HG03103 (cell line): Measurements from ENCODE around the gene HCAR3.
"Not testable (repeated sequence)": the region's sequence is repeated elsewhere in the genome, so short reads cannot be mapped to it uniquely, and the experiment has no call there.

Experiments used
- ATAC-seq: cut with Tn5 transposase; IDR thresholded peaks from one replicate; pipeline ENCODE4 v1.9.1; 2021; ENCODE audit warnings: low read depth; ENCODE audit not compliant: unreplicated experiment

HCAR3 gene

DNA sequence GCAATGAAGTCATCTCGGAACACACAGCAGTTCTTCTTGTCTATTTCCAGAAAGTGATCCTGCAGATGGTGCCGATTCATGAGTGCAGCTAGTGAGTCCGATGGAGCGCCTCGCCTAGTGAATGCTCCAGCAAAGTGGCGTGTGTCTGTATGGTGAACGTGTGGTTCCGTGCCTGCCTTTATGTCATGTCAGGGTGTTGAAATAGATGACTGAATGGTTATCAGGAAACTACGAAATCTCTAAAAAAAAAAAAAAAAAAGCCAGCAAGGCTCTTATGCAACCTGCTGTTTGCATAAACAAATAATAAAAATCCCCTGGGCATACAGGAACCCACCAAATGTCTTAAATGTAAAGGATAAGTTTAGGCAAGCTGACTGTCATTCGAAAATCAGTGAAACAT, at the start of gene HCAR3:
HCAR3 (minus strand) TSS at position 154 of the 400 bp plus-strand sequence; CDS start at position 80, 74 bp downstream.
- not testable (repeated sequence) for ATAC-seq

DNA sequence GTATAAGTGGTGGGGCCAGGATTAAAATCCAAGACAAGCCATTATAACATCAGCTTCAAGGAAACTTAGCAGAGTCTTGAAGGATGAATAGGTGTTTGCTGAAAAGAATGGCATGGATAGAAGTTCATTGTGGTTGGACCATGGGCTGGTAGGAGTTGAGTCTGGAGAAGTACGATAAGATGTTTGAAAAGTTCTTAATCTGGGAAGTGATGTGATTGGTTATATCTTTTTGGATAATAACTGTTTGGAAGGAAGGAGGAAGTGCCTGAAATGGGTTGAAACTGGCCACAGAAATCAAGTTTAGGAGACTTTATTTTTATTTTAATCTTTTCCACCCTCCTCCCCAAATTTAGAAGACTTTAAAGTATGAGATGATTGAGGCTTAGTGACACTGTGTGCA, 41.0 kb upstream of the HCAR3 start:
- no peak for ATAC-seq

DNA sequence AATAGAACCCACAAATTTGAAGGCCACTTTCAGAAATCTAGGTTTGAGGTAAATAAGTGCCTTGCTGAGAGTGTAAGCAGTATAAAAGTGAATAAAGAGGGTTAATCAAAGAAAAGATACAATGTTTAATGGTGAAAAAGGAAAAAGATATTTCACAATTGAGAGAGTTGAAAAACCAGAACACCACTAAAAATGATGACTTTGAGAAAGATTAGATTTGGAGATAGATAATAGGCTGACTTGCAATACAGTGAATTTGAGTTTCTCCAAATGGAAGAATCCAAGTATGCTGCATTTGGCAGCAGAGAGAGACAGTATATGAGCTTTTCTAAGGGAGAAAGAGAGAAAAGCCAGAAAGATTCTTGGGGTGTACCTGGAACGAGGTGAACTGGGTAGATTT, 38.2 kb upstream of the HCAR3 start:
- ATAC-seq = no peak

DNA sequence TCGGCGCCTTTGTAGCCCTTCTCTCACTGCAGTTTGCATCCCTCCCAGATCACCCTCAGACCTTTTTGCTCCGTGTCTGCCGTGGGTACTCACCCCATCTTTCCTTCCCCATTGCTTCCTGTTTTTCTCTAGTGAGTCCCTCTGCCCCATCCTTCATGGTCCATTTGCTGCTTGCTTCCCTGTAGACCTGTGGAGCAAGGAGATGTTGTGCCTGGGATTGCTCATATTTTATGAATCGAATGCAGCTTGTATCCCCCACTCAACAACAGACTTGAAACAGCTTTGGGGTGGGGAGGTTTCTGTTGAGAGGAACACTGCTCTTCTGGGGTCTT, 36.7 kb upstream of the HCAR3 start:
- ATAC-seq = no peak

DNA sequence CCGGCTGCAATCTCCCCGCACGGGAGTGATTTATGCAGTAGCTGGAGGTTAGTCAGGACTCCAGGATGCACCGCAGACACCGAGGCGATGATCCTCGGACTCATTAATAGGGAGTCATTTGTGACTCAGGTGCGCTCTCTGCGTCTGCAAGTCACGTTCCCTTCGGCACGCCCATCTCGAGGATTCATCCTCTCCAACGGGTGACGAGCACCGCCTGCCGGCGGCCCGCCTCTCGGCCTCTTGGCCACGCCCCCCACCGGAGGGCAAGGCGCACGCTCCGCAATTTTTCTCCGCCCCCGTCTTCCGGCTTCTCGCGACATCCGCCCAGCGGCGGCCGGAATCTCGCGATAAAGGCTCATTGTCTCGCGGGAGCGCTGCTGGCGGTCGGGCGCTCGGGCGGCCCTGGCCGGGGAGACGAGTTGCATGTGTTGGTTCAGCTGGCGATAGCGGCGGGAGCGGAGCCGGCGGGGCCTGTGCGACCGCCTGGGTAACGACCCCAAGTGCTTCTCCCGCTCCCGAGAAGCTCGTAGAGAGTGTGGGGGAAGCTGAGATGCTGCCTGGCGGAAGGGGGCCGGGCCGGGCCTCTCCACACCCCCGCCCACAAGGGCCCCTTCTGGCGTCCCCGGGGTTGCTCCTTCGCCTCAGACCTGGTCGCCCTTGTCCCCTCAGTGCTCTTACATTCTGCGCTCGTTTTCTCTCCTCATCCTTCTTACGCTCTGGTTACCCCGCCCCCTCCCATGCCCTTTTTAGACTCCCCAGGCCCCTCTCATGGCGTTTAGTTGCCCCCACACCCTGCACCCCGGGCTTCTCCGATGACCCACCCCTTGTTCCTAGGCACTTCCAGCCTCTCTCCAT, 36.1 kb upstream of the HCAR3 start, which contains the start of gene DENR:
DENR (plus strand) TSS at position 361 of the 855 bp plus-strand sequence. CDS start 878 bp downstream, outside the sequence.
- ATAC-seq = peak; percentile 91

DNA sequence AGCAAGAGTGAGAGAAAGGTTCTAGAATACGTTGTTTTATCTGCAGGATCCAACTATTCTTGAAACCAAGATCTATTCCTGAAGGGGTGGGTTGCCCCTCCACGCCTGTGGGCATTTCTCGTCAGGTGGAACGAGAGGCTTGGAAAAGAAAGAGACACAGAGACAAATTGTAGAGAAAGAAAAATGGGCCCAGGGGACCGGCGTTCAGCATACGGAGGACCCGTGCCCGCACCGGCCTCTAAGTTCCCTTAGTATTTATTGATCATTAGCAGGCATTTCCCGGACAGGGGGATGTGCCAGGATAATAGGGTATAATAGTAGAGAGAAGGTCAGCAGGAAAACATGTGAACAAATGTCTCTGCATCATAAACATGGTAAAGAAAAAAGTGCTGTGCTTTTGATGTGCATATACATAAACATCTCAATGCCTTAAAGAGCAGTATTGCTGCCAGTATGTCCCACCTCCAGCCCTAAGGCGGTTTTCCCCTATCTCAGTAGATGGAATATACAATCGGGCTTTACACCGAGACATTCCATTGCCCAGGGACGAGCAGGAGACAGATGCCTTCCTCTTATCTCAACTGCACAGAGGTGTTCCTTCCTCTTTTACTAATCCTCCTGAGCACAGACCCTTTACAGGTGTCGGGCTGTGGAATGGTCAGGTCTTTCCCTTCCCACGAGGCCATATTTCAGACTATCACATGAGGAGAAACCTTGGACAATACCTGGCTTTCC, 34.3 kb upstream of the HCAR3 start:
- ATAC-seq = not testable (repeated sequence)

DNA sequence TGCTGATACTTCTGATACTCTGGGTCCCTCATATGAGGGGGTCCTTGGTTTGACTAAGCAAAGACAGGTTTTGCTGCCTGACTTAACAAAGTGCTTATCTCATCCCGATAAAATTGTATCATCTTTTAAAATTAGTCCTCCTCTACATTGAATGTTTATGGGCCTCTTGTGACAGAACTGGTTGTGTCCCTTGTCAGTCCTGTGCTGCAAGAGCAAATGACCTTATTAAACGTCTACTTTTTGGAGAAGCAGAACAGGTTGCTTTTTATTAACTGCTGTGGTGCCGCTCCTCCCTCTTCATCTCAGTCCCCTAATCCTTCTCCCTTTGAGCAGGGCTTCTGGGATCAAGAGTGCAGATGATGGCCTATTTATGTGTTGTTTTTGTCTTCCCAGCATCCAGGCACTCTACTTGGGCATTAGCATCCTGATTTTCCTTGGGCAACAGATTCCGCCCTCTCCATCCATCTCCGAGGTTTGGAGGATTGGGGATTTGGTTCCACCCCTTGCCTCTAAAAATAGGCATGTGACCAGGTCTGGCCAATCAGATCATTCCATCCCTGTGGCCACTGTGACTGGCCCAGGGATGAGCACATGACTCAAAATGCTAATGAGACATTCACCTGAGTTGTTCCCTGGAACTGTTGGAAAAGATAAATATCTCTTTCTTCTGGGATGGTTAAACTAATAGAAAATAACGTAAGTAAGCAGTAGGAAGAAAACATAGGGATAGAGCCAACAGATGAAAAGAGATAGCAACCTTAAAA, 33.1 kb upstream of the HCAR3 start:
- ATAC-seq = no peak

DNA sequence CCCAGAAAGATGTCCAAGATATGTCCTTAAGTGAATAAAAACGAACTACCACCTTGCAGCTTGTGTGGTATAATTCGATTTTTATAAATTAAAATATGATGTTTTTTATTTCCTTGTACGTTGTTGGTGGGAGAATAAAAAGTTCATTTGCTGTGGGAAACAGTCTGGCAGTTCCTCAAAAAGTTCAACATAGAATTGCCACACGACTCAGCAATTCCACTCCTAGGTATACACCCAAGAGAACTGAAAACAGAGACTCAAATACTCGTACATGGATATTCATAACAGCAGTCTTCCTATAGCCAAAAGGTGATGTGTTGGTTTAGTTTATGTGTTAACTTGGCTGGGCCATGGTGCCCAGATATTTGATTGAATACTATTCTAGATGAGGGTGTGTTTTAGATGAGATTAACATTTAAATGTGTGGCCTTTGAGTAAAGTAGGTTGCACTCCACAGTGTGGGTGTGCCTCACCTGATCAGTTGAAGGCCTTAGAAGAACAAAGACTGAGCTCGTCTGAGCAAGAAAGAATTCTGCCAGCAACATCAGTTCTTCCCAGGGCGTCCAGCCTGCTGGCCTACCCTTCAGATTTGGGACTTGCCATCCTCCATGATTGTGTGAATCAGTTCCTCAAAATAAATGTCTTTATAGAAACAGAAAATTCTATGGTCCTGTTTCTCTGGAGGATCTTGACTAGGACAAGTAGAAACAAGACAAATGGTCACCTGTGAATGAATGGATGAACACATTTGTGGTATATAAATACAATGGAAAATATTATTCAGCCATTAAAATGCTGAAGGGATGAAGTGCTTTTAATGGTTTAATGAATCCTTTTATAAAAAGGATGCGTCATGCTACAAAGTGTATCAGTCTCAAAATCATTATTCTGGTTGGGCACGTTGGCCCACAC, 30.9 kb upstream of the HCAR3 start:
- no peak for ATAC-seq

DNA sequence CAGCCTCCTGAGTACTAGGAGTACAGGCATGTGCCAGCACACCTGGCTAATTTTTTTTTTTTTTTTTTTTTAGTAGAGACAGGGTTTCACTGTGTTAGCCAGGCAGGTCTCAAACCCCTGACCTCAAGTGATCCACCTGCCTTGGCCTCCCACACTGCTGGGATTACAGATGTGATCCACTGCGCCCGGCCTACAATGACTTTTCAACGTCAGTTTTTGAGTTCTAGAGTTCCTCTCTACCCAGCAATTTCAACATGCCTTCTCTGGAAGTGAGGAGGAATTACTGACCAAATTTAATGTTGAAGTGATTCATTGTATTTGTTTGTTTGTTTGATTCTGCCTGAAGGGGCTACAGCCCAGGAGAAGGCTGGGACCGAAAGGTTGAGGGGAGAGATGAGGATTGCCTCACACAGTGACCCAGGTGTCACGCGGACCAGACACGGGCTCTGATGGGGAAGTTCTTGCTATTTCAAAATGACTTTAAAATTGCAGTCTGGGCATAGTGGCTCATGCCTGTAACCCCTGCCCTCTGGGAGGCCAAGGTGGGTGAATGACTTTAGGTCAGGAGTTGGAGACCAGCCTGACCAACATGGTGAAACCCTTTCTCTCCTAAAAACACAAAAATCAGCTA, 27.4 kb upstream of the HCAR3 start:
- no peak for ATAC-seq

DNA sequence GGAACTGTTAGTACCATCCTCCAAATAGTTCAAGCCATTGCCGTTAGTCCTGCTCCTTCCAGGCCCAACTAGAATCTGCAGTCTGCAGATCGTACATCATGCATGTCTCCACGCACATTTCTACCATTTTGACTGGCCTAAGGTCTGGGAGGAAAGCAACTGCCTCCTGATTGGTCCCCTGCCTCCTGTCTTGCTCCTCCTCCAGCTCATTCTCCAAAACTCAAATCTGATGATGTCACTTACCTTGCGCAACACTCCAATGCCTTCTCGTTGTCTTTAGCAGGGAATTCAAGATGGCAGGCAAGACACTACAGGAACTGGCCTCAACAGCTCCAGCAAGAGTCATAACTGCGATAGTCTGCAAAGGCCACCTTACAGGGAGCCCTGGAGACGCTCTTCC, 23.7 kb upstream of the HCAR3 start:
- no peak for ATAC-seq

DNA sequence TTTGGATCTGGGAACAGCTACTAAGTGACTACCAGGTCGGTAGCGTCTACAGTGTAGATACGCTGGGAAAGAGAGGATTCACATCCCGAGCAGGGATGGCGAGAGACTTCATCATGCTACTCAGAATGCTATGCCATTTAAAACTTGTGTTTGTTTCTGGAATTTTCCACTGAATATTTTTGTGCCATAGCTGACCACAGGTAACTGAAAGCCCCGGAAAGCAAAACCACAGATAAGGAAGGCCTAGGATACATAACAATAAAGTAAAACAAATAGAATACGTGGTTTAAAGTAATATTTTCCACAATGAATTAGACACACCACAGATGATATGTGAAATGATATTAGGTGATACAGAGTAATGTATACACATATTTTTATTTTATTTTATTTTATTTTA, 22.0 kb upstream of the HCAR3 start:
- no peak for ATAC-seq

DNA sequence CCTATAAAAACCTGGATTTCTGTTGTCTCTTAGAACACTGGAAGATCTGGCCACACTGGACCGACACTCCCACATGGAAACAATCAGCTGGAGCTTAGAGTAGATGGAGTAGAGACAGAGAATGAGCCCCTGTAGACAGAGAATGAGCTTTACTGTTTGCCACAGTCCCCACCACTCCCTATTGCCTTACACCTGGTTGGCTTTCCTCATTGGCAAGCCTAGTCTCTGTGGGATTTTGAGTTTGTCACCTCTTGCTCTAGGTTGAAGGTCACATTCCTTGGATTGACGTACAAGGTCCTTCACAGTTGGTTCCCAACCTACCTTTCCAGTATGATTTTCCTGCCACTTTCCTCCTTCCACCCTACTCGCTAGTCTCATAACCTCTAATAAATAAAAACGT, 16.0 kb upstream of the HCAR3 start:
- ATAC-seq = no peak

DNA sequence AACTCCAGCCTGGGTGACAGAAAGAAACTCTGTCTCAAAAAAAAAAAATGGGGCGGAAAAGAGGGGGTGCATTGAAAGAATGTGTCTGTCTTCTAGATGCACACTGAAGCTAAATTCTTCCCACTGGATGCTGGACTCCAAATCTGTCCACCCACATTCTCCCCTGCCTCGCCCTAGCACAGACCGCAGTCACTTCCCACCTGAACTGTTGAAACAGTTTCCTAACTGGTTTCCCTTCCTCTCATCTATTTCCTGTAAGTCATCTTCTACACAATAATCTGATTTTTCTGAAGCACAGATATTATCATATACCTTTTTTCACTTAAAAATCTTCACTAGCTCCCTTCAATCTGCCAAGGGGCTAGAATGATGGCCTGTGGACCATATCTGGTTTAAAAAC, 15.6 kb upstream of the HCAR3 start:
- no peak for ATAC-seq

DNA sequence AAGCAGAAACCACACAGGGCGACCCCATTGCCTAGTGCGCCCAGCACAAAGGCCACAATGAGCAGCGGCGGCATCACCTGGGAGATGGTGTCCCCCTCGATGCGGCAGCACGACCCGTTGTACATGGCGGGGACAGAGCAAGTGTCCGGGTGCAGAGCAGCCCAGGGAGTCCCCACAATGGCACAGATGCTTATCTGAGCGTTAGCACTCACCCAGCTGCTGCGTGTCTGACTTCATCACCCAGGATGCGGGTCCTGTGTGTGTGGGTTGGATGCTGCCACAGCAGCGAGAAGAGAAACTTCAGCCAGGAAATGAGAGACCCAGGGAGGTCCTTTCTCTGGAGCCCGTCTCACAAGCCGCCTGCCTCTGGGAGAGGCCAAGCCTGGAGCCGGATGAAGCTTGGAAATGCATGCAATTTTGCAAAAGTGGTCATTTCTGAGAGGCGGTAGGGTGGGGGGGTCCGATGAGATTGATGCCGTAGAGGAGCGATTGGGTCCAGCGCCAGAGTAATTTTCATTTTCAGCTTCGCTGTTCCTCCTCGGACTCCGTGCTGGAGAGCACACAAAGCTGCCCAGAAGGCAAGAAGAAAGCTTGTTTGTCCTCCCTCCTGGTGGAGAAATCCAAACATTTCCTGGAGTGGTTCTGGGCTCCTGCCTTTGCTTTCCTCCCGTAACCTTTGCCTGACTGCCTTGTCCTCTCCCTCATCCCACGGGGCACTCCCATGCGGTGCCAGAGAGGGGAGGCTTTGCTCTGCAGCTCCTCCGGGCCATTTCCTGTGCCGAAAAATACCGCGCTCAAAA, 13.8 kb upstream of the HCAR3 start, which contains the start of gene HCAR1:
HCAR1 (minus strand) TSS at position 630 of the 800 bp plus-strand sequence; CDS start at position 125, 505 bp downstream.
- no peak for ATAC-seq

DNA sequence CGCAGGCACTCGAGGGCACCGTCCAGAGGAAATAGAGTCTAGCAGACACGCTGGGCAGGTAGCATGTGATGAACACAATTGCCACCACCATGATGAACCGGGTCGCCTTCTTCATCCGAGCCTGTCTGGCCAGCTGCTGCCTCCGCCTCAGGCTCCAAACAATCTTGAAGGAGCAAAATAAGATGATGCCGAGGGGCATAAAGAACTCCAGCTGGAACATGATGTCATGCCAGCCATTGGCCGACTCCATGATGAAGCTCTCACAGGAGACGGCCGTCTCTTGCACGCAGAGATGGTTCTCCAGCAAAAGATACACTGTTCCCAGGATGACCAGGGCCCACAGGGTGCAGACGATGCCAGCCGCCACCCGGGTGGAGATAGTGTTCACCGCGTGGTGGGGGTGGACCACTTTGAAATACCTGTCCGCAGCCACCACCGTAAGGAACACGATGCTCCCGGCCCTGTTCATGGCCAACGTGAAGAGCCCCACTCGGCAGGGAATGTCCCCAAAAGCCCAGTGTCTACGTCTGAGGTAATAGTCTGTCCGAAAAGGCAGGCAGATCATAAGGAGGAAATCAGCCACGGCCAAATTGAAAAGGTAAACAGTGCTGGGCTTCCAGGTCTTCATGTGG, 13.1 kb upstream of the HCAR3 start:
- no peak for ATAC-seq

DNA sequence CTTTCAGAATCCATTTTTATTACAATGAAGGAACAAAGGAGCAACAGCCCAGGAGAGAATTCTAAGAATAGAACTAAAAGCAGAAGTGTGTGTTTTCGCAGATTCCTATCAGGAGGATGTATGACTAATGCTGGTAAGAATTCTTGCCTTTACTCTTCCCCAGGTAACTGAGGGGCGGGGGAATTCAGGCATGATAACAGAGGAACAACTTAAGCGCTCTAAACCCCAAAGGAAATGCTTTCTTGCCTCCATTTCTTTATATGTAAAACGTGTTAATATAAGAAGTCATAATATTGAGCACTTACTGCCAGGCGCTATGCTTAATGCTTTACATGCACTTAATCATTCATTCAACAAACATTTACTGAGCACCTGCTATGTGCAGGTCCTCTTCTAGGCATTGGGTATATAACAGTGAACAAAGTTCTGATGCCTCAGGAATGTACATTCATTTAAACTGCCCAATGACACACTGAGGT, 9.5 kb upstream of the HCAR3 start:
- ATAC-seq = no peak

DNA sequence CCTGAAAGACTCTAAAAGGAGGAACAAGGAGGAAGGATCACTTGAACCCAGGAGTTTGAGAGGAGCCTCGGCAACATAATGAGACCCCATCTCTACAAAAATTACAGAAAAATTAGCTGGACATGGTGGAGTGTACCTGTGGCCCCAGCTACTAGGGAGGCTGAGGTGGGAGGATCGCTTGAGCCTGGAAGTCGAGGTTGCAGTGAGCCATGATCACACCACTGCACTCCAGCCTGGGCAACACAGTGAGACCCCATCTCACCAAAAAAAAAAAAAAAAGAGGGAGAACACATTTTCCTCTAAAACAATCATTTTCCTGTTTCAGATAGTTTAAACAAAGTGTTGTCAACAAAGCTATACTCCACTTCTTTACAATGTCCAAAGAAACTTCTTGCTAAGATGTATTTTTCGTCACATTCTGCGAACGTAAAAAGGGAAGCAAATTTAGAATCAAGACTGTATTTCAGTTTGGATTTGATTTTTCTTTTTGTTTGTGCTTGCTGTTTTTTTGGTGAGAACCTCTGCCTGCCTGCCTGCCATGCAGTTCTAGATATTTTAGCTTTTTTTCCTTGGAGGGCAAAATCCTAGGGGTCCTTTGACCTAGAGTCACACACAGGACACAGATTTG, 9.0 kb upstream of the HCAR3 start:
- no peak for ATAC-seq
